ENCODE measurements around the gene NTMT2. TPM values are rescaled to one million over a fixed set of nuclear protein-coding genes. Genes with fewer than 3 reads are reported as not detected.
"Not testable (repeated sequence)": the region's sequence is repeated elsewhere in the genome, so short reads cannot be mapped to it uniquely, and the experiment has no call there.

The NTMT2 gene
- total RNA-seq (2014; rRNA removed; shearing (Covaris generic)), result not detected in 2 replicates
- not detected in 2 replicates for polyA plus RNA-seq (2015; cell fraction: cytosol; rRNA removed)
- polyA plus RNA-seq (2015; cell fraction: nucleus; rRNA removed), result not detected in 2 replicates

- no peak for DNase-seq (ENCODE audit: low read depth)
Observed at GRCh38 chr1:170145770-170146676, at the start of gene NTMT2. Gene NTMT2 (plus strand): TSS chr1:170145959. CDS start chr1:170146108, 149 bp downstream.

- DNase-seq (ENCODE audit: low read depth), result no peak
Observed at GRCh38 chr1:170095976-170096748, 49.6 kb upstream of the NTMT2 start.

GRCh38 chr1:170096806-170097340, 48.9 kb upstream of the NTMT2 start:
- no peak for DNase-seq (ENCODE audit: low read depth)

- DNase-seq (ENCODE audit: low read depth), result no peak
Observed at GRCh38 chr1:170097449-170097948, 48.3 kb upstream of the NTMT2 start.

GRCh38 chr1:170113140-170113539, 32.6 kb upstream of the NTMT2 start:
- DNase-seq (ENCODE audit: low read depth), result not testable (repeated sequence)

- no peak for DNase-seq (ENCODE audit: low read depth)
Observed at GRCh38 chr1:170114906-170115305, 30.9 kb upstream of the NTMT2 start.

GRCh38 chr1:170122366-170122765, 23.4 kb upstream of the NTMT2 start:
- no peak for DNase-seq (ENCODE audit: low read depth)

GRCh38 chr1:170125269-170125668, 20.5 kb upstream of the NTMT2 start:
- no peak for DNase-seq (ENCODE audit: low read depth)

- peak; percentile 58 for DNase-seq (ENCODE audit: low read depth)
Observed at GRCh38 chr1:170126696-170127095, 19.1 kb upstream of the NTMT2 start.

- DNase-seq (ENCODE audit: low read depth), result no peak
Observed at GRCh38 chr1:170131450-170131849, 14.3 kb upstream of the NTMT2 start.

- no peak for DNase-seq (ENCODE audit: low read depth)
Observed at GRCh38 chr1:170131984-170132383, 13.8 kb upstream of the NTMT2 start.

GRCh38 chr1:170133766-170134495, 11.8 kb upstream of the NTMT2 start:
- no peak for DNase-seq (ENCODE audit: low read depth)

GRCh38 chr1:170134521-170134920, 11.2 kb upstream of the NTMT2 start:
- DNase-seq (ENCODE audit: low read depth), result no peak

GRCh38 chr1:170140371-170140770, 5.4 kb upstream of the NTMT2 start:
- DNase-seq (ENCODE audit: low read depth), result no peak

GRCh38 chr1:170145061-170145460, 698 bp upstream of the NTMT2 start:
- DNase-seq (ENCODE audit: low read depth), result no peak

- no peak for DNase-seq (ENCODE audit: low read depth)
Observed at GRCh38 chr1:170146720-170147263, 1.0 kb downstream of the NTMT2 start.

- DNase-seq (ENCODE audit: low read depth), result no peak
Observed at GRCh38 chr1:170149241-170149640, 3.5 kb downstream of the NTMT2 start.

GRCh38 chr1:170150016-170150415, 4.3 kb downstream of the NTMT2 start:
- no peak for DNase-seq (ENCODE audit: low read depth)

- no peak for DNase-seq (ENCODE audit: low read depth)
Observed at GRCh38 chr1:170150921-170151320, 5.2 kb downstream of the NTMT2 start.

- no peak for DNase-seq (ENCODE audit: low read depth)
Observed at GRCh38 chr1:170153417-170153816, 7.7 kb downstream of the NTMT2 start.

- DNase-seq (ENCODE audit: low read depth), result no peak
Observed at GRCh38 chr1:170155055-170155454, 9.3 kb downstream of the NTMT2 start.

All from HT1080 (cell line).